Activated CD4-positive, alpha-beta T cell treated with anti-CD3 and anti-CD28 coated beads for 1 hour (primary cell): Measurements from ENCODE around the gene SLC7A6.

ENCODE experiments used
- DNase-seq: peaks from one replicate; pipeline ENCODE4 v3.0.0-alpha.2; 2020

Gene SLC7A6

DNA sequence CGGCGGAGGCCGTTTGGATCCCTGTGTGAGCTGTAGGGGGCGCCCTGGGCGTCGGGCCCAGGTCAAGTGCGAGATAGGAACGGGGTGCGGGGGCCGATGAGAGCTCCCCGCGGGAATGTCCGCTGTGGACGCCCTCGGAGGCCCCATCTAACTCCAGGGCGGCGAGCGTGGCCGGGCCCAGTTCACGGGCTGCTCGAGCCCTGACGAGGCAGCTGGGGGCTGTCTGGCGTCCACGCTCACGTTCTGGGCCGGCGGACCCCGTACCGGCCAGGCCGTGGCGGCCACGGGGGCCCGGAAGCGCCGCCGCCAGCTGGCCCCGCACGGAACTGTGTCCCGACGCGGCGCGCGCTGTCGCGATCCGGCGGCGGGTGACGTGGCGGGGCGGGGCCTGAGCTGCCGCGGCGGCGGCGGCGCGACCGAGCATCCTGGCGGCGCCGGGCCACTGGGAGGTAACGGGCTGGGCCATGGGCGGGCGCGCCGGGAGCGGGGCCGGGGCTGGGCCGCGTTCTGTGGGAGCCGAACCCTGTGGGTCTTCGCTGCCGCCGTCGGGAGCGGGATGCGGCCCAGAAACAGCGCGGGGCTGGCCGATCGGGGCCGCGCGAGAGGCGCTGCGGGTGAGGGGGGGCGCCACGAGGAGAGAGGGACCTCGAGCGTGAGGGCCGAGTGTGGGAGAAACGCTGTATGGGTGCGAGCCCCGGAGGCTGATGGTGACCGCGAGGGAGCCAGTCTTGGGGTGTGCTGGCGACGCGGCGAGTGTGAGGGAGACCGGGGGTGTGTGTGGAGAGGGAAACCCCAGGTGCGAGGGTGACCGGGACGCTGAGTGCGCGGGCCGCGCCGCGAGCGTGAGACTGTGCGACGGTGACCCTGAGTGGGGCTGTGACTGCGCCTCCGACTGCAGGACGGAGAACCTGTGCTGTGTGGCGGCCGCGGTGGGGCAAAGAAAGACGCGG, at the start of gene SLC7A6:
Gene SLC7A6, plus strand, starts transcription at position 399 of the 950 bp plus-strand sequence. CDS start 10,201 bp downstream, outside the sequence.
- peak; percentile 74 for DNase-seq

DNA sequence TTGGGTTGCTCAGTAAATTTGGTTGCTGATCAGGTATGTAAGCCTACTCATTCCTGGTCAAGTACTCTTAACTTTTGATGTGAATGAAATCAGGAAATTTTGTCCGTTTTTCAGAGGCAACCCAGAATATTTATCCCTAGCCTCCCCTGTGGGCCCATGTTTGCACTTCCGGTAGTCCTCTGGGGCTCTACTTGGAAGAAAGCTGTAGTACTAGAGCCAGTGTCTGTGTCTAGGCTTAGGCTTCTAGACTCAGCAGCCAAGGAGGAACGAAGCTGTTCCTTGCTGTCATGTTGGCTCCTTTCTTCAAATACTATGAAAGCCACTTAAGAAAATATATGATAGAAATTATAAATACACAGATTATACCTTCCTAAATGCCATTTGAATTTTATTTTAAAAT, 49.6 kb upstream of the SLC7A6 start:
- no peak for DNase-seq

DNA sequence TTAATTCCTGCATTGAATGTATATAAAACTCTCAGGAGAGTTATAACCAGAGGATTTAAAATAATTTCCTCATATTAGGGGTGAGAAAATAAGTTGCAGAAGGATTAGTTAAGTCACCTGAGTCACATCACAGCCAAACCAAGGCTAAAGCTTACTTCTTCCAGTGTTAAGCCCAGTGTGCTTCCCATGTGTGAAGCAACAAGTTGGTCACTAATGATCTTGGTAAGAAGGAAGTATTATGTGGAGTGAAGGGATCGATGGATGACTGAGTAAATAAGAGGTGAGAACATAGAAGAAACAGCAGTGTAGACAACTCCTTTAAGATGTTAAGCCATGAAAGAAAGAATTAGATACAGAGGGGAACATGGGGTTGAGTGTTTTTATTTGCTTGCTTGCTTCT, 49.0 kb upstream of the SLC7A6 start:
- no peak for DNase-seq

DNA sequence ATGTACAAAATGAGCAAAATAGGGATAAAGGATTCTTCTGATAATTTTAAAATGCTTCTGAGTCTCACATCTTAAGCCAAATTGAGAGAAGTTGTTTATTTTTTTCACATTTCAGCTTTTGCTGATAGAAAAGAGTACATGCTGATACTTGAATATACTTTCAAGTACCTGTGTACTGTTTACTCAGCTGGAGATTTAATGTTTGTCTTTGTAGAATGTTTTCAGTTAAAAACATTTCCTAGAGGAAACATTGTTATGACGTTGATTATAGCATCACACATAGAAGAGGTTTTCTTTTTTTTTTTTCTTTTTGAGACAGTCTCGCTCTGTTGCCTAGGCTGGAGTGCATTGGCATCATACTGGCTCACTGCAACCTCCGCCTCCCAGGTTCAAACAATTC, 48.1 kb upstream of the SLC7A6 start:
- DNase-seq, result no peak

DNA sequence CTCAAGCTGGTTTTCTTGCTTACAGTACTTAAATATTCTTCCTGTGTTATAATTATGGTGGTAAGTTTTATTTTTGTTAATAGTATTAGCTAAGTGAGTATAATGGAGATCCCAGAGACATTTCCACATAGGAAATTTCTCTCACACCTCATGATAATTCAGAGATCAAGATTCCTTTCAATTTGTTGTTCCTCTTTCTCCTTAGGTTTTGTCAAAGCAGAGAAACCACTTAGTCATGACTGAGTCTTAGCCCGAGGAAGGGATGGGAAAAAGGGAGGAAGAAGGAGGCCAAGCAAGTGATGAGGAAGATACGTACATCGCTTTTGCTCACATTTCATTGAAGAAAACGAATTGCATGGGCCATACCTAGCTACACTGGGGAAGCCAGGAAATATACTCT, 46.8 kb upstream of the SLC7A6 start:
- DNase-seq, result no peak

DNA sequence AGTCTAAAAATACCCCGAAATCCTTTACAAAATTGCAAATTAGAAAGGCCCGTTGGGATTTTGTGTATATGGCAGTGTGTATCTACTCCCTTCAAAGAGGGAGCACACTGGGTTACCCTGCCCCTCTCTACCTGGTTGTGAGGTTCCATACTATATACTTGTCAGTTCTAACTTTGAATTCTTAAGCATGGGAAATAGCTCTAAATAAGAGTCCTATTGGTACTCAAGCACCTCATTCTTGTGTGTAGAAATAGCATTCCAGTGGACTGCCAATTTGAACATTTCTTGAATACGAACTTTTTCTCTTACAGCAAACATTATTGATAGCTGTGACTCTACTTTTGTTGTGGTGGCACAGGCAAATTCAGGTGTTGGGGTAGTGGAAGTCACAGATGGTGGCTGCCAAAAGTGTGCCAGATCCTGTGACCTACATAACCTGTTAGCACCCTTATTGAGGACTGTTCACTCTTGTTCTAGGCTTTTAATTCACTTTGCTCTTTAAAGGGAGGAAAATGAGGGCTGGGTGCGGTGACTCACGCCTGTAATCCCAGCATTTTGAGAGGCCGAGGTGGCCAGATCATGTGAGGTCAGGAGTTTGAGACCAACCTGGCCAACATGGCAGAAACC, 44.5 kb upstream of the SLC7A6 start:
- DNase-seq, result no peak

DNA sequence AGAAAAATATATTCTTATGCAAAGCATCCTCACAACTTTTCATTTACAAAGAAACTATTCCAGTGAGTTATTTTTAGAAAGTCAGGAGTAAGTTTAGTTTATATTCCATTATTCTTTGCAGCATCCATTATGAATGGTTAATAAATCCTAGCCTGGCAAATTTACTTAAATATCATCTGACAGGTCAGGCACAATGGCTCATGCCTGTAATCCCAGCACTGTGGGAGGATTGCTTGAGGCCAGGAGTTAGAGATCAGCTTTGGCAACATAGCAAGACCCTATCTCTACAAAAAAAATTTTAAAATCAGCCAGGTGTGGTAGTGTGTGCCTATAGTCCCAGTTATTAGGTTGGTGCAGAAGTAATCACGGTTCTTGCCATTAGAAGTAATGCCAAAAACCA, 41.3 kb upstream of the SLC7A6 start:
- DNase-seq, result no peak

DNA sequence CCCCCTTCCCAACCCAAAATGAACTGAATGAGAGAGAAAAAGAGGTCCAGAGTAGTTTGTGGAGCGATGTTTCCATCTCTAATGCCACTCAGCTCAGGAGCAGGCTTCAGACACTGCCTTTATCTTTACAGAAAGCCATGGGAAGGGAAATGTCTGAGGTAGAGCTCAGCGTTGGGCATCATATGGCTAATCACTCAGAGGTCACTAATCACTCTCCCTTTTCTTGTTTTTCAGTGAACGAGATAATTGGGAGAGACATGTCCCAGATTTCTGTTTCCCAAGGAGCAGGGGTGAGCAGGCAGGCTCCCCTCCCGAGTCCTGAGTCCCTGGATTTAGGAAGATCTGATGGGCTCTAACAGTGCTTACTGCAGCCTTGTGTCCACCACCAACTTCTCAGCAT, 38.2 kb upstream of the SLC7A6 start:
- no peak for DNase-seq

DNA sequence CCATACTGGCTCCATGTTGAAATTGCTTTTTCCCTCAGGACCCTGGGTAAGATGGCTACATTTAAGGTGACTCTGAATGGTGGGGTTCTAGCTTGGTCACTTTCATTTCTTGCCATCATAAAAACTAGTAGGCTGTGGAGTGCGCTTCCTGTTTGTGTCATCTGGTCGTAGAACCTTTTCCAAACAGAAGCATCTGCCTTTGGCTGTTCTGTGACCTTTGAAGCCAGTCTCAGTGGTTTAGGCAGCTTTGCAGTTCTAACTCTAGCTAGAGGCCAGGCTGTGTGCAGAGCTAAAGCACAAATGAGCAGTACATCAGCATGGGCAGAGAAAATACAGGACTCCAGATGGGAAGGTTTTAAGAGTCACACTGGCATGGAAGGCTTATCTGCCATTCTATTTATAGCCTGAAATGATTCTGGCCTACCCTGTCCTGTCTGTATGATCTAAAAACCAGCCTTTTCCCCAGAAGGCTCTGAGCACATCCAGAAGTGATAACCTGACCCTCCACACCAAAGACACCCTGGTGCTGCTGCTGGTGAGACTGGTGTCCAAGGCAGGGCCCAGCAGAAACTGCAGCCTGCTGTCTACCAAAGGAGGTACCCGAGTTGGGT, 37.0 kb upstream of the SLC7A6 start:
- DNase-seq, result no peak

DNA sequence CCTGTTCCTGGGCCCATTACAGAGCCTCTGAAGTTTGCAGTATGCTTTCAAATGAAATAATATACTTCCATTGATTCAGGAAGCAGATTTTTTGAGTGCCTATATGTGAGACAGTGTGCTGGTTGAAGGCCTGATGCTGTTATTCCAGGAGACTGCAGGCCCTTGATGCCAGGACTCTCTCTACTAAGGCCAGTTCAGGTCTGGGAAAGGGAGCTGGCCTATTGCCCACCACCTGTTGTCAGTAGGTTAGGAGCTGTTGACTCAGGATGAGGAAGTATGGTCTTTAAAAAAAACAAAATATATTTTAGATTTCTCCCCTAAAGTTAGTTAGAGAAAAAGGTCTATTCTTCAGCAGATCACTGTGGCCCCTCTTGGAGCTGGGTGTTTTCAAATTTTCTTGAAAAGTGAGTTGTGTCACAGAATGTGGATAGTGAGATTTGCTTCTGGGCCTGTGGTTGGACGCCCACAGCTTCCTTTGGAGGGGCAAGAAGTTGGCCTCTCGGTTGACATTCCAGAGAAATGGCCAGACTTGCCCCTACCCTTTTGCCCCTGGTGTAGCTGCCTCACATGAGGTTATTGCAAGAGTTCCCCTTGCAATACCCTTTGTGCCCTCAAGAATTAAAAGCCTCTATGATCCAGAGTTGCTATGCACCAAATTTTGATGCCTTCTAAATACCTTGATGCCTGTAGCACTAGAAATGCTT, 36.3 kb upstream of the SLC7A6 start:
- DNase-seq, result no peak

DNA sequence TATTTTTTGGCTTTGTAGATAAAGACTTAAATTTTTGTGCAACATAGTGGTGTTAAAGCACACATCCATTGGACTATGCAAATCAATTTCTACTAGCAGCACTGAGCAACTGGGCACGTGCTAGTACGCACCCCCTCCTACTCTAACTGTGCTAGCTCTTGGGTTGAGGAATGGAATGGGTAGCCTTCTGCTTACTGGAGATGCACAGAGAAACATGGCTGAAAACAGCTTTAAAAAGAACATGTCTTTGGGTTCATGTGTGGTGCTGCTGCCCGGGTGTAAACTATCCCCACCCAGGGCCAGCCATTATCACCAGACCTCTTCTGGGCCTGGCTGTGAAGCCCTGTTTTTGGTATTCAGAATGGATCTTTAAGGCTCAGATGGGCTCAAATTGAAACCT, 35.7 kb upstream of the SLC7A6 start:
- no peak for DNase-seq

DNA sequence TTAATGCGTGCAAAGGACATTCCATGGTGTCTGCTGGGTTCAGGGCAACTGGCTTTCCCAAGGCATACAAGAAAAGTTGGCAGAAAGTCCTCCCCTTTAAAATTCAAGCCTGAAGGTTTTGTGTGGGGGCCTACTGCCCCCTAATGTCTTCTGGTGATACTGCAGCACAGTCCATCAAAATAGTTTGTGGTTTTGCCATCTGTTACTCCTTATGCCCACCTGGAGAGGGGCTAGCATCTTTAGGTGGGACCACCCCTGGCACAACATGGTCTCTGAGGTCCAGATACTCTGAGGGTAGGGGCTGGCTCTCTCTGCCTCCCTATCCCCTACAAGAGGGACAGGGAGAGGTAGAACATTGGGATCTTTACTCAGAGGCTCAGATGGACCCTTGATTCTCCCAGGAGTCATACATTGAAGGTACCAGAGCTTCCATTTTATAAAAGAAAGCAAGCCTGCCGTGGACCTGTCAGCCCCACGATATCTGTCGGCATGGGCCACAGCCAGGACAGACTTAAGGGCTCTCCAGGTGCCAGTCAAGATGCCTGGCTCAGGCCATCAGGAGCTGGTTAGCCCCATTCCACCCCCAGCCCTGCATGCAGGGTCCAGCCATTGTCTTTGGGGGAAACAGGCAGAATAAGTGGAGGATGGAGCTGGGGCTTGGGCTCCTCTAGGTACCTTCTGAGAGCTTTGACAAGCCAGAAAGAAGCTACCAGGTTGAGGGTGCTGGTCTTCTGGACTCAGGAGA, 34.7 kb upstream of the SLC7A6 start:
- peak; percentile 41 for DNase-seq

DNA sequence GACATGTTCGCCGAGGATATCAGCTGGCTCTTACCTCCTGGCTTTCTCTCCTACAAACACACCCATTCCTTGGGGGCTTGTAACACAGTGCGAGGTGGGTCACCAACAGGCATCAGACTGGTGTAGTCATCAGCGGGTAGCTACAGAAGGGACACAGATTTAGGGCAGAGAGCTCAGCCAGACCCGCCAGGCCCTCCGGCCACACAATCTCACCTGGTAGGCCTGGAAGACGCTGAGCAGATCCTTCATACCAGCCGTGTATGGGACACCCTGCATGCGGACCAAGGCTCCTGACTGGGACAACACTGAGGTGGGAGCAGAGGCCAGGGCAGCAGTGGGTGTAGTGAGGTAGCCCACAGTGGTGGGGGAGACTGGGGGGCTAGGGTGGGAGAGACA, 34.2 kb upstream of the SLC7A6 start:
- no peak for DNase-seq

DNA sequence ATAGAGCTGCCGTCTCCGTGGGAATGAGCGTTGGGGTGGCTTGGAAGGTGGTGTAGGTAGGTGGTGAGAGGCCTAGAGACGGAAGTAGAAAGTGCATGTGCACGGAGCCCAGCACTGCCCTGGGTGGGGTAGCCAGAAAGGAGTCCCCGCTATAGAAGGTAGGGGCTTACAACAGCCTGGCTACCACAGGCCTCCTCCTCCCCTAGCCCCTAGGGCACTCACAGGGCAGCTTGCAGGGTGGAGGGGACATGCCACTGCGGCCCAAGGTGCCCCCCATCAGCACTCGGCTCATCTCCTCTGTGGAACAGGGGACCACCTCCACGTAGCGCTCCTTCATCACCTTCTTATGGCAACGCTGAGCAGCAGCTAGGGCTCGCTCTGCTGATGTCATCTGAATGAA, 33.4 kb upstream of the SLC7A6 start:
- no peak for DNase-seq

DNA sequence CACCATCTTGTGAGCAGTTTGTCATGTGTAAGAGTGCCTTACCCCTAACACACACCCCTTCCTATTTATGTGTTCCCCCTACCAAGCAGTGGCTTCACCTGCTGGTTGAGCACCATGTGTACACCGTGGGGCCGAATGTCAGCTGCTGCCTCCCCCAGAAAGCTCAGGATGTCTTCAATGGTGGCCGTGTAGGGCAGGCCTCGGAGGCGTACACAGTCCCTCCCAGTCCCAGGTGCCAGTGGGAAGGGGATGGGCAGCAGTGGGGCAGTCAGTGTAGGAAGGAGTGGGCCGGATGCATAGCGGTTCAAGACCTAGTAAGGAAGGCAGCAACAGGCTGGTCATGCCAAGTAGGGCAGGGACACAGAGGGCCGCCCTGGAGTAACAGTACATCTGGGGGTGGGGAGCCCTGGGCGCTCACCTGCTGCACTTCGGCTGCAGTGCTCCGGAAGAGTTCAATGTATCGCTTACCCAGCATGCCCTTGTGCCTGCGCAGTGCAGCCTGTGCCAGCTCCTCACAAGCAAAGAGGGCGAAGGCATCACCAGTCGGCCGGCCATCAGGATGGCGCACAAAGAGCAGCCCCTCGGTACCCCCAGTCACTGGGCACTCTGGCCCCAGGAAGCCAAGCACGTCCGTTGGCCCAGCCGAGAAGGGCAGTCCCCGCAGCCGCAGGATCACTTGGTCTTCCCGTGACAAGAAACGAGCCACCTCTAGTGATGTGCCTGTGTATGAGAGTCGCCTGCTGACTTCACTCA, 32.8 kb upstream of the SLC7A6 start:
- no peak for DNase-seq

DNA sequence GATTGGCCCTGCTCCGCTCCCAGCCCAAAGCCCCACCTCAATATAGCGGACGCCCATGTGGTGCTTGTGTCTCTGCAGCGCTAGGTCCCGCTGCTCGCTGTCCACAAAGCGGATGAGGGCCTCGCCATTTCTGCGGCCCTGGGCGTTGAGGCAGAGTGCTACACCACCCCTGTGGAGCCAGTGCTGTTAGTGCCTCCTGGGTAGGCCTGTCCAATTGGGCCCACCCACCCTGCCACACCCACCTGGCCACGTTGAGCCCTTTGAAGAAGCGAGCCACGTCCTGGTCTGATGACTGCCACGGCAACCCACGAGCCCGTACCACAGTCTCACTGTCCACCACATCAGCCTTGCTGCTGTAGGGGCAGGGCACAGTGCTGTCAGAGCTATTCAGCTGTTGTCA, 32.0 kb upstream of the SLC7A6 start:
- no peak for DNase-seq

DNA sequence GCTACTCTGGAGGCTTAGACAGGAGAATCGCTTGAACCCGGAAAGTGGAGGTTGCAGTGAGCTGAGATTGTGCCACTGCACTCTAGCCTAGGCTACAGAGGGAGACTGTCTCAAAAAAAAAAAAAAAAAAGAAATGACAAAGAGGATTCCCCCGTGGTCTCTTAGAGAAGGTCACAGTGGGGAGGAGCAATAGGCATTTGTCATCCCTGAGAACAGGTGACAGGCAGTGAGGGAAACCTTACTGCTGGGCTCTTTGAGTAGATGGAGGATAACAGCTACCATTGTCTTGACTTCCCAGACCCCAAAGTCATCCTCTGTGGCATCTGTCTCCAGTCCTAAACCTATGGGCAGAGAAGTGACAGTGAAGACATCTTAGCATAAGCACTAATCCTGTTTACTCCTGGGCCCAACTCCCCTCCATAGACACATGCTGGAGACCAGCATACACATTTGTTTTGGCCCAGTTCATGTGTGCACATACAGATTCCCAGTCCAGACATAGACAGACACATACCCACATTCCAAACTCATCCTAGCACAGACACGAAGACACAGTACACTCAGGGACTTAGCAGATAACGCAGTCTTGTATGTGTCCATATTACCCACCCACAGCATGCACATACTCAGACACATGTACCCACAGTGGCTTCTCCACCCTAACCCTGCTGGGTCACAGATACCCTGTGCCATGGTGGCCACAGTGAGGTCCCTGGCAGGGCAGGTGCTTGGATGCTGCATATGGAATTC, 31.1 kb upstream of the SLC7A6 start:
- DNase-seq, result no peak

DNA sequence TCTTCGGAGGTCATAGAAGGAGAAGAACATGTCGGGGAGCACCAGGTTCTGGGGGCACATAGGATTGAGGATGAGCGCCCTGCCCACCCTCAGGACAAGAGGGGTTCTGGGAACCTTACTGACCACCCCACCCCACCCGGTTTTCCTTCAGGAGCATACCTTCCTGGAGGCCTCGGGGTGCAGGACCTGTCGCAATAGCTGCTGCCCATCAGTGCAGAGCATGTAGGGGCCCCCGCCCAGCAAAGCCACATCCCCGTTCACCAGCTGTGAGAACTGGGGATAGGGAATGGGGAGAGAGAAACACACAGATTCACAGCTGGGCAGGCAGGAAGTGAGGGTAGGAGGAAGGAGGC, 30.5 kb upstream of the SLC7A6 start:
- DNase-seq, result no peak

DNA sequence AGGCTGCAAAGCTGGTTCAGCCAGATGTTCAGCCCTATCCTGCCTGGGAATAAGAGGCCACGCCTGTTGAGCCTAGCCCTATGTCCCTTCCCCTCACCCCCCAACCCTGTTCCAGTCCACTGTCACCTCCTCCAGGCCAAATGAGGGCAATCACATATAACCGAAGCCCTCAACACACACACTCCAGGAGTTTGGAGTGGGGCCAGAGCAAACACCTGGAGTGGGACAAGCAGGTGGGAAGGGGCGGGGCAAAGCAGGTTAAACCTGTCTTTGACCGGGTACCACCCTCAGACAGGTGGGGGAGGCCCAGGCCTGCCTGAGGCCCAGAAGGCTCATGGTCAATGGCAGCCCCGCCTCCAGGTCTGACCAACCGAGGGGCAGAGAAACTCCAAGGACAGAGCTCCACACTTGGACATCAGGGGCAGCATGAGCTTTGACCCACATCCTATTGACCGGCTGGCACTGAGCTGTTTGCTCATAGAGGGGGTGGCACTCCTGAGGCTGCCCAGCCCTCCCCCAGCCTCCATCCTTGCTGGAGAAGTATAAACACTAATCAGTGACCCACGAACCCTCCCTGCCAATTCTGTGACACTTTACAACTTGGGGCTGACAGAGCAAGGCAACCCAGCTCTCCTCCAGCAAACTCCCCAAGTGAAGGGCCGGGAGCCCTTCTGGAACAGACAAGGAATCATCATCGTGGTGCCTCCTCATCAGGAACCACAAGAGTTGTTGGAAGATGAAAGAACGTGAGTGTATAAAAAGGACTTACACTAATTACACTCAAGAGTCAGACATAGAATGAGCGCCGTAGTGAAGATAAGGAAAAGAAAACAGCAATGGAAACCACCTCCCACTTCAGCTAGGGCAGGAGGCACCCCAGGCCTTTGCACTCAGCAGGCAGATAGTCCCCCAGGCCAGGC, 29.9 kb upstream of the SLC7A6 start:
- DNase-seq, result no peak
